HG03045 (cell line): Measurements from ENCODE around the gene SLC6A11.

Source experiments
- ATAC-seq: cut with Tn5 transposase; IDR thresholded peaks from one replicate; pipeline ENCODE4 v1.9.1; 2021; ENCODE audit warnings: mild to moderate bottlenecking, moderate library complexity; ENCODE audit not compliant: unreplicated experiment

SLC6A11 gene

GRCh38 chr3:10949197-10949596 is 133.2 kb downstream of the SLC6A11 start:
- ATAC-seq = no peak

GRCh38 chr3:10950476-10951294 is 134.7 kb downstream of the SLC6A11 start:
- ATAC-seq = no peak

- ATAC-seq = no peak
Measured at GRCh38 chr3:10951295-10951926, 135.4 kb downstream of the SLC6A11 start.

- no peak for ATAC-seq
Measured at GRCh38 chr3:10952525-10952924, 136.5 kb downstream of the SLC6A11 start.

GRCh38 chr3:10954740-10955139 is 138.7 kb downstream of the SLC6A11 start:
- ATAC-seq = no peak

GRCh38 chr3:10955711-10956453 is 139.9 kb downstream of the SLC6A11 start:
- ATAC-seq = no peak

- no peak for ATAC-seq
Measured at GRCh38 chr3:10956531-10956930, 140.5 kb downstream of the SLC6A11 start.

GRCh38 chr3:10956986-10957385 is 141.0 kb downstream of the SLC6A11 start:
- ATAC-seq = no peak

GRCh38 chr3:10957976-10958749 is 142.1 kb downstream of the SLC6A11 start:
- ATAC-seq = no peak

- ATAC-seq = no peak
Measured at GRCh38 chr3:10960255-10960654, 144.2 kb downstream of the SLC6A11 start.

- ATAC-seq = no peak
Measured at GRCh38 chr3:10961921-10962320, 145.9 kb downstream of the SLC6A11 start.

GRCh38 chr3:10962481-10963036 is 146.5 kb downstream of the SLC6A11 start:
- ATAC-seq = no peak

- no peak for ATAC-seq
Measured at GRCh38 chr3:10964537-10965167, 148.6 kb downstream of the SLC6A11 start.

GRCh38 chr3:10968401-10968800 is 152.4 kb downstream of the SLC6A11 start:
- no peak for ATAC-seq

- ATAC-seq = no peak
Measured at GRCh38 chr3:10970306-10970960, 154.4 kb downstream of the SLC6A11 start.

GRCh38 chr3:10972072-10972782 is 156.2 kb downstream of the SLC6A11 start:
- ATAC-seq = no peak

GRCh38 chr3:10973046-10973595 is 157.1 kb downstream of the SLC6A11 start:
- ATAC-seq = no peak

- no peak for ATAC-seq
Measured at GRCh38 chr3:10974131-10974530, 158.1 kb downstream of the SLC6A11 start.
